Kidney (tissue), 22 donors: ENCODE data around the gene OR2L13. TPM values are rescaled to one million over a fixed set of nuclear protein-coding genes. Genes with fewer than 3 reads are reported as not detected.

Experiments used
- DNase-seq, 5 donors: peaks; one replicate each; pipeline ENCODE4 v3.0.0-alpha.2; 2013 to 2020
- FAIRE-seq: peaks from 2 replicates; lab custom pipeline; 2012; peaks lifted over from hg19 to GRCh38; lab: Jason Lieb, UNC
- H3K27ac ChIP-seq, 2 donors: one replicate each; pipeline ENCODE4 v1.7.0; 2013; ENCODE audit warnings: low read depth in 2 of 2, low read length in 2 of 2, inconsistent platforms in 1 of 2
- H3K27me3 ChIP-seq: one replicate; pipeline ENCODE4 v1.7.1; 2013; ENCODE audit warnings: low read length, inconsistent platforms; ENCODE audit not compliant: control insufficient read depth, insufficient read depth
- H3K36me3 ChIP-seq, 3 donors: one replicate each; pipeline versions ENCODE4 v1.7.0 to v1.7.1; 2013; ENCODE audit warnings: low read length in 3 of 3, control low read depth in 1 of 3, inconsistent platforms in 1 of 3; ENCODE audit not compliant: insufficient read depth in 3 of 3, control insufficient read depth in 2 of 3
- H3K4me1 ChIP-seq, 3 donors: one replicate each; pipeline versions ENCODE4 v1.7.0 to v1.7.1; 2013; ENCODE audit warnings: low read length in 3 of 3, inconsistent platforms in 1 of 3, low read depth in 1 of 3; ENCODE audit not compliant: control insufficient read depth in 2 of 3, insufficient read depth in 2 of 3
- H3K4me3 ChIP-seq, 3 donors: one replicate each; pipeline versions ENCODE4 v1.7.0 to v1.8.1; 2013; ENCODE audit warnings: low read length in 3 of 3, control low read depth in 1 of 3, inconsistent platforms in 1 of 3
- H3K9ac ChIP-seq, 3 donors: one replicate each; pipeline versions ENCODE4 v1.7.0 to v1.7.1; 2013; ENCODE audit warnings: low read length in 3 of 3, control low read depth in 1 of 3, inconsistent platforms in 1 of 3
- H3K9me3 ChIP-seq, 3 donors: one replicate each; pipeline versions ENCODE4 v1.7.0 to v1.7.1; 2013; ENCODE audit warnings: low read length in 3 of 3, control low read depth in 1 of 3, inconsistent platforms in 1 of 3; ENCODE audit not compliant: control insufficient read depth in 2 of 3, insufficient read depth in 1 of 3
- CTCF ChIP-seq: IDR thresholded peaks from 3 replicates; pipeline ENCODE4 v1.5.1; 2012; ENCODE audit warnings: mild to moderate bottlenecking, moderate library complexity, borderline replicate concordance; ENCODE audit not compliant: insufficient read depth; ENCODE audit errors: extremely low read depth
- intact Hi-C: fragments of 100-400 bp; cut with DNase I; formaldehyde crosslinking; loops from one replicate; pipeline ENCODE4 v1.11.1; 2022
- long read RNA-seq, 10 donors: library from polyadenylated mRNA in 1 of 10; unstranded in 1 of 10; transcript quantifications; one replicate each; pipeline ENCODE4 v2.0.0 and lab custom pipeline, GENCODE V29; 2021 to 2026
- polyA plus RNA-seq: library from polyadenylated mRNA; stranded (reverse); fragments of 350-450 nt; fragmentation: Illumina TruSeq; extraction: RNeasy Lipid Tissue Mini Kit (QIAGEN cat#74804); gene quantifications from one replicate; pipeline ENCODE4 v1.2.3, GENCODE V29; 2014; ENCODE audit warnings: low read depth, low replicate concordance; ENCODE audit not compliant: insufficient read depth
- total RNA-seq: library from RNA; stranded (reverse); fragmentation: NEBNext Ultra II Directional; extraction: Animal tissue kit (Norgen Biotek cat#: 25700); gene quantifications from one replicate; pipeline ENCODE4 v1.2.1, GENCODE V29; 2021
- donor health status: control.
- donor health status: control.
- donor health status: control.
- donor health status: control.
- donor health status: control.
- donor health status: DM: yes; HTN: yes; CAD: no.
- donor health status: Normal renal cell carcinoma (clear cell type).

Gene OR2L13
- total RNA-seq (not detected), polyA plus RNA-seq (not detected)
- long read RNA-seq, donor 1: 0 reads
- long read RNA-seq, donor 2: 0 reads
- long read RNA-seq, donor 3: 0 reads
- long read RNA-seq, donor 4: 0 reads
- long read RNA-seq, donor 5: 0 reads
- long read RNA-seq, donor 6: 0 reads
- long read RNA-seq, donor 7: 0 reads
- long read RNA-seq, donor 8: 0 reads
- long read RNA-seq, donor 9: 0 reads
- long read RNA-seq, donor 10: 0 reads

- H3K27ac ChIP-seq: no peak within 1 kb of the TSS
- DNase-seq (no peak), FAIRE-seq (no peak)
- no peaks in the 10 kb centered on the region for H3K36me3 ChIP-seq
- no peak within 1 kb of the TSS for H3K4me3 ChIP-seq
- no peak within 1 kb of the TSS for H3K9ac ChIP-seq
- no peaks in the 10 kb centered on the region for H3K9me3 ChIP-seq
- H3K4me1 ChIP-seq: no peaks in the 10 kb centered on the region
- no peaks in the 10 kb centered on the region for H3K27me3 ChIP-seq
- no peak for TF ChIP-seq CTCF
- intact Hi-C loops: no loop called here
These were observed at the start of gene OR2L13 for GRCh38 chr1:248094884-248095283. TSS of gene OR2L13 (plus strand) at chr1:248095184. CDS start at chr1:248099376, 4,192 bp downstream.

GRCh38 chr1:248045209-248045608 is 49.8 kb upstream of the OR2L13 start:
- DNase-seq: no peak
- H3K4me1 ChIP-seq: no peaks in the 10 kb centered on the region
- FAIRE-seq: no peak
- TF ChIP-seq CTCF: no peak
- no peaks in the 10 kb centered on the region for H3K36me3 ChIP-seq
- no peaks in the 10 kb centered on the region for H3K9me3 ChIP-seq
- intact Hi-C loops: no loop called here
- H3K9ac ChIP-seq: no peak overlapping the region
- no peak overlapping the region for H3K27ac ChIP-seq
- no peaks in the 10 kb centered on the region for H3K27me3 ChIP-seq
- no peak overlapping the region for H3K4me3 ChIP-seq

- H3K27me3 ChIP-seq: no peaks in the 10 kb centered on the region
- no peak within 1 kb of the TSS for H3K9ac ChIP-seq
- H3K4me1 ChIP-seq: no peaks in the 10 kb centered on the region
- DNase-seq (no peak), FAIRE-seq (no peak)
- H3K27ac ChIP-seq: no peak within 1 kb of the TSS
- H3K36me3 ChIP-seq: no peaks in the 10 kb centered on the region
- TF ChIP-seq CTCF: no peak
- intact Hi-C loops: no loop called here
- no peaks in the 10 kb centered on the region for H3K9me3 ChIP-seq
- no peak within 1 kb of the TSS for H3K4me3 ChIP-seq
These were observed 48.4 kb upstream of the OR2L13 start, which contains the start of gene OR2L3 for GRCh38 chr1:248046536-248046935. TSS of gene OR2L3 (plus strand) at chr1:248046836. CDS start at chr1:248060682, 13,846 bp downstream.

- no peak for TF ChIP-seq CTCF
- H3K9me3 ChIP-seq: no peaks in the 10 kb centered on the region
- intact Hi-C loops: no loop called here
- no peaks in the 10 kb centered on the region for H3K36me3 ChIP-seq
- no peaks in the 10 kb centered on the region for H3K27me3 ChIP-seq
- no peak overlapping the region for H3K4me3 ChIP-seq
- no peak overlapping the region for H3K9ac ChIP-seq
- no peak for DNase-seq
- FAIRE-seq: no peak
- no peaks in the 10 kb centered on the region for H3K4me1 ChIP-seq
- no peak overlapping the region for H3K27ac ChIP-seq
These were observed 48.0 kb upstream of the OR2L13 start for GRCh38 chr1:248047008-248047407.
